ENCODE results near the gene TOR4A.

- TF ChIP-seq GATA2 (IDR thresholded peaks at IDR 0.05; ENCODE audit: low read depth, low read length) (no peak), GATA3 (IDR thresholded peaks at IDR 0.05; ENCODE audit: low read depth, low read length) (no peak)
Measured at GRCh38 chr9:137325124-137325523, 47.6 kb downstream of the TOR4A start.

Measured in SH-SY5Y (cell line).